WI38 (cell line): ENCODE results near the gene SLC22A14.

Experiments used
- H3K4me3 ChIP-seq: 2 replicates; pipeline ENCODE4 v1.5.1; 2011; ENCODE audit warnings: low read depth, mild to moderate bottlenecking, control low read depth, low read length
- CTCF ChIP-seq: IDR thresholded peaks from 2 replicates; pipeline ENCODE4 v1.5.1; 2012; ENCODE audit warnings: low read depth, mild to moderate bottlenecking, control low read depth, low read length

SLC22A14 gene

GRCh38 chr3:38323060-38323459, 41.0 kb downstream of the SLC22A14 start:
- no peak for TF ChIP-seq CTCF
- no peak overlapping the region for H3K4me3 ChIP-seq

GRCh38 chr3:38325256-38325655, 43.2 kb downstream of the SLC22A14 start:
- TF ChIP-seq CTCF = no peak
- no peak overlapping the region for H3K4me3 ChIP-seq

GRCh38 chr3:38327335-38328009, 45.4 kb downstream of the SLC22A14 start:
- no peak overlapping the region for H3K4me3 ChIP-seq
- no peak for TF ChIP-seq CTCF

- H3K4me3 ChIP-seq = no peak overlapping the region
- no peak for TF ChIP-seq CTCF
These were observed 49.3 kb downstream of the SLC22A14 start for GRCh38 chr3:38331257-38332022.

GRCh38 chr3:38332201-38332600, 50.1 kb downstream of the SLC22A14 start:
- H3K4me3 ChIP-seq = no peak overlapping the region
- TF ChIP-seq CTCF = no peak

GRCh38 chr3:38334142-38335055, 52.3 kb downstream of the SLC22A14 start:
- no peak for TF ChIP-seq CTCF
- H3K4me3 ChIP-seq = no peak overlapping the region
